Esophagus muscularis mucosa (tissue), 4 donors: ENCODE data around the gene OXCT1.

Experiments used
- EP300 ChIP-seq: sonication (generic); formaldehyde crosslinking; IDR thresholded peaks from one replicate; pipeline ENCODE4 v1.6.1; 2017; ENCODE audit warnings: antibody characterized with exemption
- POLR2AphosphoS5 ChIP-seq, 2 donors: sonication (generic); formaldehyde crosslinking; IDR thresholded peaks; one replicate each; pipeline ENCODE4 v1.6.1; 2017; ENCODE audit warnings: antibody characterized with exemption in 2 of 2
- TF ChIP-seq, protein P1 (sequence below), 3 experiments: fragments of 200-600 bp in 2 of 3; fragments of 450-650 bp in 1 of 3; sonication (generic) in 2 of 3; IDR thresholded peaks; one replicate each; pipeline ENCODE4 v1.5.1; 2017 to 2019; ENCODE audit warnings: antibody characterized with exemption in 3 of 3, mild to moderate bottlenecking in 2 of 3, moderate library complexity in 1 of 3

DNA sequence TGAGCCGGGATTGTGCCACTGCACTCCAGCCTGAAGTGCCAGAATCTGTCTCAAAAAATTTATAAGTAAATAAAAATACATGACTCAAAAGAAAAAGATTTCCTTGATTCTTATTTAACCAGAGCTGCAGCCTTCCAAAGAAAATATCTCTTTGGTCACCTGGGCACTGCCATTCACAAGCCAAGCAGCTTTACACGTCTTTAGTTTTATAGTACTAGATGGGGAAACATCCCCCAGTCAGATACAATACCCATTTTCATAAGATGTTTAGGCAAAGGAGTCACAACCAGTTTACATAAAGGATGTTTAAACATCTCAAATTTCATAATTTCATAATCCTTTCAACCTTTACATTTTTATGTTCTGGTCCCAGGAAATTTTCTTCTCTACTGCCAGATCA, 13.7 kb upstream of the OXCT1 start:
- TF ChIP-seq, protein P1, sequence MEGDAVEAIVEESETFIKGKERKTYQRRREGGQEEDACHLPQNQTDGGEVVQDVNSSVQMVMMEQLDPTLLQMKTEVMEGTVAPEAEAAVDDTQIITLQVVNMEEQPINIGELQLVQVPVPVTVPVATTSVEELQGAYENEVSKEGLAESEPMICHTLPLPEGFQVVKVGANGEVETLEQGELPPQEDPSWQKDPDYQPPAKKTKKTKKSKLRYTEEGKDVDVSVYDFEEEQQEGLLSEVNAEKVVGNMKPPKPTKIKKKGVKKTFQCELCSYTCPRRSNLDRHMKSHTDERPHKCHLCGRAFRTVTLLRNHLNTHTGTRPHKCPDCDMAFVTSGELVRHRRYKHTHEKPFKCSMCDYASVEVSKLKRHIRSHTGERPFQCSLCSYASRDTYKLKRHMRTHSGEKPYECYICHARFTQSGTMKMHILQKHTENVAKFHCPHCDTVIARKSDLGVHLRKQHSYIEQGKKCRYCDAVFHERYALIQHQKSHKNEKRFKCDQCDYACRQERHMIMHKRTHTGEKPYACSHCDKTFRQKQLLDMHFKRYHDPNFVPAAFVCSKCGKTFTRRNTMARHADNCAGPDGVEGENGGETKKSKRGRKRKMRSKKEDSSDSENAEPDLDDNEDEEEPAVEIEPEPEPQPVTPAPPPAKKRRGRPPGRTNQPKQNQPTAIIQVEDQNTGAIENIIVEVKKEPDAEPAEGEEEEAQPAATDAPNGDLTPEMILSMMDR (IDR thresholded peaks at IDR 0.05): no peak
- TF ChIP-seq EP300 (no peak), POLR2AphosphoS5 (IDR thresholded peaks at IDR 0.05) (no peak)
